Effector CD4-positive, alpha-beta T cell (primary cell): Measurements from ENCODE around the gene PLEKHG7.
A peak's percentile ranks its signal among the peaks of the same experiment; 100 is the strongest.
"Not testable (repeated sequence)": the region's sequence is repeated elsewhere in the genome, so short reads cannot be mapped to it uniquely, and the experiment has no call there.

ENCODE experiments used
- DNase-seq: peaks from one replicate; pipeline ENCODE4 v3.0.0-alpha.2; 2020

The PLEKHG7 gene

DNA sequence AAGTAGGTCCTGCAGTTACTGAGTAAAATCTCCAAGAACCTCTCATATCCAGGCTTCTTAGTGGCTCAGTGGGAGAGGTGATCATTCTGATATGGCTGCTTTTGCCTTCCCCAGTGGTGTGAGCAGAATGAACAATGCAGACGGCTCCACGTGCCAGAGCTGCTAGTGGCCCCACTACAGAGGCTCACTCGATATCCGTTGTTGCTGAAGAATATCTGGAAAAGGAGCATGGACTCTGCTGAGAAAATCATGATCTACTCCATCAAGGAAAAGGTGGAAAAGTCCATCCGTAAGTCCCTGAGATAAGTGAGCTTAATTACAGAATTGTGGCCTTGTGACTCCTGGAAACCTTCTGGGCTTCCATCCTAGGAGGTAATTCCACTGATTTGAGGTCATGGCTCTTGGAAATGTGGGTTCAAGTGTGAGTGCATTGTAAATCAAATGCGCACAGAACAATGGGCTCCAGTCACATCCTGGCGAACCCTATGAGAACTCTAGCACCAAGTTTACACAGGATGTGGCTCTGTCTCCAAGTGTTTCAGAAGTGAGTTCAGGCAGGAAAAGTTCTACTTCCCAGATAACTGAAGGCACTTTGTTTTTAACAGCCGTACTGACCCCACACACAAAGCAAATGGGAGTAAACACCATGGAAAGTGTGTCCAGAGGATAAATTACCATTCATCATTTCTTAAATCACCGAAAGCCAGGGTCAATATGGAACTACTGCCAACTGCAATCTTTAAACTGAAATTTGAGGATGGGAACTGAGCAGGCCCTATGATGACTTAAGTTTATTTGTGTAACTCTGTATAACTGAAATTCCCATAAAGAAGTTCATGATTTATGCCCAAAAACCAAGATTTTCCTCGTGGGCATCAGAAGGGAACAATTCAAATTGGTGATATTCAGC, 51.4 kb downstream of the PLEKHG7 start:
- no peak for DNase-seq

DNA sequence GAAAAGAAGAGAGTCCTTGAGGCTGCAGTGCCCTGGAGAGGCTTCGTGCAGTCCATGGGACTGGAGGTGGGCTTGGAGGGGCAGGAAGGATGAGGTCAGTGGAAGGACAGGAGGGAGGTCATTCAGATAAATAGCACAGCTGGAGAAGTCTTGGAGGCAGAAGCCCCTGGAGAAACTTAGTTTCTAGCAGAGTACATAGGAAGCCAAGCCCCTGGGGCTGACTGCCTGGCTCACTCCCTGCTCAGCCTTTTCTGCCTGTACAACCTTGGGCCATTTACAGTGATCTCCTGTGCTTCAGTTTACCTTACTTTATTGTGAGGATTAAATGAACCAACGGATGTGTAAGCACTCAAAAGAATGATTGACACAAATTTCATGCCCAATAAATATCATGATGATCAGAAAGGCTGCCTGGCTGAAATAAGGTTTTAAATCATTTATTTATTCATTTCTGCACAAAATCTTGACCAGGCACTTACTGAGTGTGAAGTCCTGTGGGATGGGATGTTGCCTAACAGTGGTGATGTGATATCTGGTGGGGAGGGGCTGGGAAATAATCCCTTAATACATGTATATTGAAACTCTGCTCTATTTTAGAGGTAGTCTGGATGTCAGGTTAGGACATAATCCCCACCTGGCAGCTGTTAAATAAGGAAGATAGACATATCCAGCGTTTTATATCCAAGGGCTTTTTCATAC, 54.3 kb downstream of the PLEKHG7 start:
- no peak for DNase-seq

DNA sequence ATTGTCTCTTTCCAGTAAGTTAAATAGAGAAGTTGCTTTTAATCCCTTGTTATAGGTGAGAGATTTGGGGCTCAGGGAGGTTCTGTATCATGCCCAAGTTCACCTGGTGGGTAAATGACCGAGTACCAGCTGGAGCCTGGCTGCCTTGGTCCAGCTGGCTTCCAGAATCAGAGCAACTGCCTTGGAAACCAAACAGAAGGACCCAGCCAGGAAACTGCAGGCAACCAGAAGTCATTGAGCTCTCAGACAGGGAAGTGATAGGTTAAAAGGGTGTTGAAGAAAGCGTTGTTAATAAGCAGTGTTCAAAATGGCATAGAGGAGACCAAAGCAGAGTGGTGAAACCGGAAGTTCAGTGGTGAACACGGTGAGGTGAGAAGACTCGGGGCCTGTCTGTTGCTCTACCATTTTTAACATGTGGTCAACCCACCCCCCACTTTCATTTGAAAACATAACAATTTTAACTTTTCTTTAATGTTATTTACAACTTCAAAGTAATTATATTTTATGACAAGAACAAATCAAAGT, 54.9 kb downstream of the PLEKHG7 start:
- no peak for DNase-seq

DNA sequence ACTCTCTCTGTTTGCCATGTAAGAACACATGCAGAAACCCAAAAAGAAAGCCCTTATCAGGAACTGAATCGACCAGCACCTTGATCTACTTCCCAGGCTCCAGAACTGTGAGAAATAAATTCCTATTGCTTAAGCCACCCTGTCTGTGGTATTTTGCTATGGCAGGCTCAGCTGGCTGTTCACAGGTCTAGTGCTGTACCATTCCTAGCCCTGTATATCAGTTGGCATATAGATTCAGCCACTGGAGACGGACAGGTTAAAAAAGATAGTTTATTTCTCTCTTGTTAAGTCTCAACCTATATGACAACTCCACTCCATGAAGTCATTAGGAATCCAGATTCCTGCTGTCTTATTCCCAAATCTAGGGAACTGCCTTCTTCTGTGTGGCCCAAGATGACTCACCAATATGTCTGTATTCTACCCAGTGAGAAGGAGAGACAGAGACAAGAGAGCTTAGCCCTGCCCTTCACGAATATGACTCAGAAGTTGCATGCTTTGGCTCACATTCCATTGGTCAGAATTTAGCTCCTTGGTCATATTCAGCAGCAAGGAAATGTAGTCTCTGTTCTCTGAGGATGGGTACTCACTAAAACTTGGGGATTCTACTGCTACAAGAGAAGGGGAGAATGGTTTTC, 57.0 kb downstream of the PLEKHG7 start:
- no peak for DNase-seq

DNA sequence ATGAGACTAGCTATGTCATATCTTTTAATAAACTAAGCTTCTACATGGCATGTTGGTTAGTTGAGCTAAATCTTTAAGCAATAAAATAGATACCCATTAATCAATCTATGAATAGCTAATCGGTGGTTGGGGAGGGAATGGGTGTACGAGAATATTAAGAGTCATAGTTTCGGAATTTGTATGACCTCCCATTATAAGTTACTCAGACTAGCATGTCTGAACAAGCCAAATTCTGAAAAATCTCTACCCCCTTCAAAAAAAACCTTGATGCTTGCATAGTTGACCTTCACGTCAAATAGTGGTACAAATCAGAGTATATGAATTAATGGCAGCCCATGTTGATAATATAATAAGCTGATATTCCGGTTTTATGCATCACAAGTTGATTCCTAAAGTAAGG, 60.0 kb downstream of the PLEKHG7 start:
- no peak for DNase-seq

DNA sequence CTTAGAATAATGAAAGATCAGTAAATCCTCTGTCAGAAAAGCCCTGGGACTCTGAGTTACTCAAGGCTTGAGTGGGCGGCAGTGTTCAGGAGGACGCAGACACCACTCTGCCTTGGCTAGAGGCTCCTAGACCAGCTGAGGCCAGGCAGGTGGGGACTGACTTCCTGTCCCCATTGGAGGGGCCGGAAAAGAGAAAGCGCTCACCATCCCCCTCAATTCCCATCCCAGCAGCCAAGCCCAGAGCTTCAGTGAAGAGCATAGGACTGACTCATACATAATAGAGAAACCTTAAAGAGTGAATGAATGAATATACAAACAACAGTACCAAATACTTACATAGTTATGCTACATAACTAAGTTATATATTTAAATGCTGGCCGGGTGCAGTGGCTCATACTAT, 62.0 kb downstream of the PLEKHG7 start:
- no peak for DNase-seq

DNA sequence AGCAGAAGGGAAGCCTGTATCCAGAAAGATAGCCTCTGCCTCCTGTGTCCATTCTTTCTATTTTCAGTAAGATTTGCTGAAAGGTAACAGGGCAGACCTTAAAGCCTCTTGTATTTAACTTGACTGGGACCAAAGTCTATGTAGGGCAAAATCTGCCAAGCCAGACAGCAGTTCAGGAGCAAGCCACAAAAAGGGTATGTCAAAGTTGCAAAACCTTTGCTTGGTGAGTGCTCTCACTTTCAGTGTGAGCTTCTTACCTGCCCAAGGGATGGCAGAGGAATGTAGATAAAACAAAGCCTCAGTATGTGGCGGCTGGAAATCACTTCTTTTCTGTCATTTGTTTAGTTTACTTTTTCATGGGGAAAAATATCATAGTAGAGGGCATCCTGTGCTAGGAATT, 63.1 kb downstream of the PLEKHG7 start:
- no peak for DNase-seq

DNA sequence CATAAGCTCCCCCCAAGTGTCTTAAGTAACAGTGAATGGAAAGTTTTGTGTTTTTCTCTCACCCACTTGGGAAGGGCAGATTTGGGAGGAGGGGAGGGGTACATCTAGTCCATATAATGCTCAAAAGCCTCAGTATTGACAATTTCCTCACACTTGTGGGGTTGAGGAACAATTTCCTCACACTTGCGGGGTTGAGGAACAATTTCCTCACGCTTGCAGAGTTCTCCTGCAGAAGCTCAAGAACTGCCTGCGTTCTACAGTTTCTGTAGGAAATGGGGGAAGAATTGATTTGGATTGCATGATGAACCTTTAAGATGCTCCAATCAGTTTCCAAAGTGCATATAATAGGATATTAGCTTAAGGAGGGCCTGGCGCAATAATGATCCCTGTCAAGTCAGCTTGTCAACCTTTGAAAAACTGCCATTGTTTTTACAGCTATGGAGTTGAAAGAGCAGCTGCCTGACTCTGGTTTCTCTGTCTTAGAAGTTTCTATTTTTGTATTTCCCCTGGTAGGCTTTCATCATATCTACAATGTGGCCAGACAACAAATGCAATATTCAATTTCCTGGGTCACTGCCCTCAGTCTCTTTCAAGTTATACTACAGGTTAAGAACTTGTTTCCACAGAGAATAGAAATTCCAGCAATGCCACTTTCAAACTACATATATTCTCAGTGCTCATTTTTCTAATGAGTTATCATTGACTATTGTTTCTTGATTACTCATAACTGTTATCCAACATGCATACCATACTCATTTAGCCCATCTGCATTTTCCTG, 66.5 kb downstream of the PLEKHG7 start:
- no peak for DNase-seq

DNA sequence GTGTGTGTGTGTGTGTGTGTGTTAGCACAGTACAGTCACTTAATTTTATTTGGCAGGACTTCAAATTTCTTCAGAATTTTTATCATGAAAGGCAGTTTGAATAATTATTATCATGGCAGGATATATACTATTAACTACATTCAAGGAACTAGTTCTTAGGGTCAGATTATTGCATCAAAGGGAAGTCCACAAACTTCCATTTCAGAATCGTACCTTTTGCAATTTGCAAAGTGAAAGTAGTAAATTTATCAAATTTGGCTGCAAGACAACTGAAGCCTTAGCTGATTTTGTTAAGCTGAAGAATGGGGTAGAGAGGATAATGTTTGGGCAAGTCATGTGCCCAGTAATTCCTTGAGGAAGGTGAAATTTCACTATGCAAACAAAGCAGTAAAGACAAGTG, 68.2 kb downstream of the PLEKHG7 start:
- no peak for DNase-seq

DNA sequence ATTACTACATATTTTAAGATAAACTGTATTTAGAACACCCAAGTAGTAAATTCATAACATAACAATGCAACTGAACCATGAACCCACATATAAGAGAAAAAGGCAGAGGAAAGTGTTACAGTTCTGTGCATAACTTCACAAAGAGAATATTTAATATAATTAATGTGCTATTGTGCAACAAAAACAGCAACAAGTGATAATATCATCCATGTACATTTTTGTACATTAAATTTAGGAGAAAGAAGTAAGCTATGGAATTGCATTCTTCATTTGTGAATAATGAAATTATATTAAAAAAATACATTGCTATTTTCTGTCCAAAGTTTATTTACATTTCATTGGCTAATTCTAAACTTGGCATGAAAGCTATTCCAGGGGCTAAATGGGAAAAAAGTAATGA, 72.6 kb downstream of the PLEKHG7 start:
- no peak for DNase-seq

DNA sequence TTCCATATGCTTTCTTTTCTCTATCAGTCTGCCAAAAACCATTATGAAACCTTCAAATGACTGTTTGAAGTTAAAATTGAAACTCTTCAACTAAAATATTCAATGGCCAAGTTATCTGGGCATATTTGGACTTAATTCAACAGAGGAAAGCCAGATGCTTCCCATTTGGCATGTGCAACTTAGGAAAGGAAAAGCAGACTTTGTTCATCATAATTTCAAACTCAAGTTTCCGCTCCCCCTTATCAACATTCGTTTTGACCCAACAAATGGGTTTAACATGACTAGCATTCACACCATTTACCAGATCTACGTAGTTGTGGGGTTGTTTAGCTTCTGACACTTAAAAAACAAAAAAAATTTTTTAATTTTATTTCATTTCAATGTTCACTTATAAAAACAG, 75.7 kb downstream of the PLEKHG7 start:
- DNase-seq: no peak

DNA sequence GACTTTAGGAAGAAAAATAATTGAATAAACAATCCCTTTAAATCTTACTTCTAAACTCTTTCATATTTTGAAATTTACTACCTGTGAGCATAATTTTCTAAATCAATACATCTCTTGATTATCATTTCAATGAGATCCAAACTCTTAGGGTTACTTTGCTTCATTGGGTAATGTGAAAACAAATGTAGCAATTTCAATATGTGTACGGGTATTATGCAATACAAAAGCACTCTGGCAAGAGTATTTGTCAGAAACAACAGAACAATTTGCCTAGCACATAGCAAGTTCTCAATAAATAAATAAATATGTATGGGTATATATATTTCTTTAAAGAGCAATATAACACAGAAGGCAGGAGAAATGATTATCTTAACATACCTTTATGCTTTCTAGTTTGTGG, 77.1 kb downstream of the PLEKHG7 start:
- DNase-seq: no peak

DNA sequence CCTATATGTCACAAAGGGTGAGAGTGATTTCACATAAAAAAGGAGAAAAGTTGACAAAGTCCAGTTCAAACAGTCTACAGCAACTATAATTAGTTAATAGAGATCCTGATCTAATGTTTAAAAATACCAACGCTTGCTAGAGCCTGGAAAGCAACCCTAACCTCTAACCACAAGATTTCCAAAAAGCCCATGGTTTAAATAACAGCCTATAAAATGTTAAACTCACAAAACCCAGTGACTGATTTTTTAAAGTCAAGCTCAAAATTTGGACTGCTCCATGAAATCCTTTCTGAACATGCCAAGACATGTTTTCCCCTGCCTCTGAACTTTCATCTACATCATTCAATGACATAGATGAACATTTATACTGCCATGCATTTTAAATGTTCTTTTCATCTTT, 81.6 kb downstream of the PLEKHG7 start:
- no peak for DNase-seq

DNA sequence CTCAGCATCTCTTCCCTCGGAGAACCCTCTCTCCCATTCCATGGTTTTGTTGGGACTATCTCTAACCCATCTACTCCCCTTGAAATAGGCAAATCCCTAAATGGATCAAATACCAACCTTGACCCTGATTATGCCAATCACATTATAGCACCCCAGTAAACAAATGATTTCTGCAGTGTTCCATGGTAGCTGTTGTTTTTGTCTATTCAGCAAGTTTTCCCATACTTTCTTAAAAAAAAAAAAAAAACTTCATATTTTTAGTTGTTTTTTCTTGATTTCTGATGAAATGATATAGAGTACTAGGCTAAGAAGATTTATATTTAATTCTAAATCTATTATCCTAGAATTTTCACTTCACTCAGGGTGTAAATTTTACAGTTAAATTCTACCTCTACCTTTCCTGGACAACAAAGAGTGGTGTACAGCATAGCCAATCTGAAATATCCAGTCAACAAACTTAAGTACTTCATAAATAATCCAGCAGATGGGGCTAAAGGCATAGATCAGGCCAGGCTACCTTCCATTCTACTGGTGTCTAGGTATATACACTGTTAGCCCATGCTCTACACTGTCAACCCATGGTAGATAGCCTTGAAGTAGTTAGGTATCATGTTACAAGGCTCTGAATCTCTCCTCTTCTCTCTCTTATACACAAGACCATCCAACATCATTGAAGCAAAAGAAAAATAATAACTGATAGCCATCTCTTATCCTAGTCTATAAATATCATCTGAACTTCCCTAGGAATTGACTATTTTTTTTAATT, 82.2 kb downstream of the PLEKHG7 start:
- peak; percentile 10 for DNase-seq

DNA sequence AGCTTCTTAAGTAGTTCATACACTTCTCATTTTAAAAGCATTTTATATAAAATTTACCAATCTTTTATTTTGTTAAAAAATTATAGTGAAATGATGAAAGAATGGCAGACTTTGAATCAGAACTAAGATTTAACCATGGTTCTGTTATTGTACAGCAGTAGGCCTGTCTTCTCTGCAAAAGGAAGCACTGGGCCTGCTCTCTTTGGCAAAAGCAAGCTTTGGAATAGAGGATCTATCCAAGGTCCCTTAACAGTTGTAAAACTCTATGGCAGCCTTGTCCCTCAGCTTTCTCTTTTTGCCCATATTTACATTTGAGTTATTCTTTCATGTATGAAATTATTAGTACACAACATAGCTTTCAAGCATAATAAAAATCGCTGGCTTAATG, 82.8 kb downstream of the PLEKHG7 start:
- DNase-seq: no peak

DNA sequence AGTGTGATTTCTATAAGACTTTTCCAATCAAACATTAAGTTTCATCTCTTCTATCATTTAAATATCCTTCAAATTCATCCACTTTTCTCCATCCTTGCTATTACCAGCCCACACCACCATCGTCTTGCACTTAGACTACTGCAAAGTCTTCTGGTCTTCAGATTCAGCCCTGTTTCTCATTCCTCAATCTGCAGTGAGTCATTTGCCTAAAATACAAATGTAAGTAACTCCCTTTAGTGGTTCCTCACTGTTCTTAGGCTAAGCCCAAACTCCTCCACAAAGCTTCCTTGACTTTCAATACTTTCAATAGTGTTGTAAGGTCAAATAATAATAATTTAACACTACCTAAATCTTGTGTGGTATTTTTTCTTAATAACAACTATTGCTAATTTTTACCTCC, 83.3 kb downstream of the PLEKHG7 start:
- DNase-seq: no peak

DNA sequence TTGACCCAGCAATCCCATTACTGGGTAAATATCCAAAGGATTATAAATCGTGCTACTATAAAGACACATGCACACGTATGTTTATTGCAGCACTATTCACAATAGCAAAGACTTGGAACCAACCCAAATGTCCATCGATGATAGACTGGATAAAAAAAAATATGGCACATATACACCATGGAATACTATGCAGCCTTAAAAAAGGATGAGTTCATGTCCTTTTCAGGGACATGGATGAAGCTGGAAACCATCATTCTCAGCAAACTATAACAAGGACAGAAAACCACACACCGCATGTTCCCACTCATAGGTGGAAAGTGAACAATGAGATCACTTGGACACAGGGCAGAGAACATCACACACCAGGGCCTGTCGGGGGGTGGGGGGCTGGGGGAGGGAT, 91.6 kb downstream of the PLEKHG7 start:
- not testable (repeated sequence) for DNase-seq

DNA sequence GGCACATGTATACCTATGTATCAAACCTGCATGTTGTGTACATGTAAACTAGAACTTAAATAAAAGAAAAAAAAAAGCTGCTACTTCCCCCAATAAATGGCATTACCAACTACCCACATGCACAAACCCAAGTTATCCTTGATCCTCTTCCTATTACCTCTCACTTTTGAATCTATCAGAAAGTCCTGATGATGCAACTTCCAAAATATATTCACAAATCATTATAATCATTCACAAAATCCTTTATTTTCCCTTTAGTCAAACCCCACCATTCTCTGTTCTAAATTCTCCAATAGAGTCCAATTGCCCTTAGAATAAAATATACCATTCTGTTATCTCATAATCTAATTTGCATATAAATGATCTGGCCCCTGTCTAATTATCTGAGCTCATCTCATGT, 92.0 kb downstream of the PLEKHG7 start:
- no peak for DNase-seq

DNA sequence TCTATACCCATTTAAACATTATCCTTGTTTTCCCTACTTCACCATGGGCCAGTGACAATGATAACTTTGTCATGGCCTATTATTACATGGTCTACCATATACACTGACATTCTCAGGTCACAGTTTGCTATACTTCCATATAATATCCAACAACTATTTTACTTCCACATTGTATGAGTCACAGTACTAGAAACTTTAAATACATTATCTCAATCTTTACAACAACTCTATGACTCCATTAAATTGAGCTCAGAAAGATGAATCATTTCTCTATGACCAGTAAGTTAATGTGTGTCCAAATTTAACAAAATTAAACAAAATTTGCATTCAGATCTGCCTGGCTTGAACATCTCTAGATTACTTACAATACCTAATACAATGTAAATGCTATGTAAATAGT, 93.9 kb downstream of the PLEKHG7 start:
- no peak for DNase-seq

DNA sequence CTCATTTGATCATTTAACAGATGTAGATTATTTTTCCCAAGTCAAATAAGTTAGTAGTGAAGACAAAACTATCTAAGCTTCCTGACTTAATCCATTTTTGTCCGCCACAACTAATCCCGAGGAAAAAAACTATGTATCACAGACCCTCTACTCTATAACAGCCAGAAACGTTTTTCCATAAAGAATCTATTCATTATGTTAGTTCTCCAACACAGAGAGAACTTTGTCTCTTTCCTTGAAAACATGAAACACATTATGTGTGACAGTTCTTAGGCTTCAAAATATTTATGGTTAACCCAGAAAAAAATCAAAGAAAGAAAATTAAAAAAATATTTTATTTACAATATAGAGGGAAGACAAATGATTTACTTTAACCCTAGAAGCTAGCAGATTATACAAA, 100.1 kb downstream of the PLEKHG7 start:
- DNase-seq: no peak

DNA sequence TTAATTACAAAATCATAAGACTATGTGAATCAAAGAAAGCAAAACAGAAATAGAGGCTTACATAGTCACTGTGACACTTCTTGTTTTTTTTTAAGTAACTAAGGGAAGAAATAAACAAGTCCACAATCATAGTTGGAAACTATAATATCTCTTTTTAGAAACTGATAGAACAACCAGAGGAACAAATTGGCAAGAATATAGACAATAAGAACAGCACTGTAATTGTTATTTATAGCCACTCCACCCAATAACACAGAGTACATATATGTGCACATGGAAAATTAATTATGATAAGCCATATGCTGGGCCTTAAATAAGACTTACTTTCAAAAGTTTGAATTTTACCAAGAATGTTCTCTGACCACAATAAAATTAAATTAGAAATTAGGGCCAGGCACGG, 101.1 kb downstream of the PLEKHG7 start:
- DNase-seq: no peak

DNA sequence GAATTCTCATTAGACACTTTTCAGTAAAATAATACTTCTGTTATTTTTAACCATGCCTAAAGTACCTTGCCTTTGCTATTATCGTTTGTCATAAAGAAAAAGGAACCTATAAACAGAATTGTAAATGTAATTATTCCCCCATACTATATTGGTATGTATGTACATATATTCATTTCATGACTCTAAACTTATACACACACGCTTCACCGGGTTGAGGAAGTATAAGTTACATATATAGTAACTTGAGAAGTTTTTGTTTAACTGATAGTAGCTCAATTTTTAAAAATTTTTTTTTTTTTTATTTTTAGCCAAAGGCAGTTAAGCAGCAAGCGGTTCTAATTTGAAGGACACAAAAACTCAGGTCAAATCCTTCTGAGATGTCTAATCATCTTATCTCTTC, 107.6 kb downstream of the PLEKHG7 start:
- no peak for DNase-seq
